H1 (cell line): ENCODE data around the gene SNX6.

Experiments used
- EP300 ChIP-seq, 2 experiments: IDR thresholded peaks; 1 replicate in 1 of 2; 2 replicates in 1 of 2; pipeline ENCODE4 v1.6.1; 2011 to 2012; ENCODE audit warnings: low read depth in 2 of 2, low read length in 2 of 2, mild to moderate bottlenecking in 2 of 2, borderline replicate concordance in 1 of 2, inconsistent platforms in 1 of 2, moderate library complexity in 1 of 2
- GABPA ChIP-seq: IDR thresholded peaks from 2 replicates; pipeline ENCODE4 v1.6.1; 2011; ENCODE audit warnings: mild to moderate bottlenecking, low read length, moderate library complexity, borderline replicate concordance; ENCODE audit not compliant: insufficient read depth
- GTF2F1 ChIP-seq: IDR thresholded peaks from 2 replicates; pipeline ENCODE4 v1.6.1; 2012; ENCODE audit warnings: low read depth, low read length, improper control_type of control experiment, borderline replicate concordance
- JUND ChIP-seq: IDR thresholded peaks from 2 replicates; pipeline ENCODE4 v1.6.1; 2011; ENCODE audit warnings: mild to moderate bottlenecking, improper control_type of control experiment, low read length
- POLR2A ChIP-seq, 2 experiments: IDR thresholded peaks; 1 replicate in 1 of 2; 2 replicates in 1 of 2; pipeline ENCODE4 v1.6.1; 2011; ENCODE audit warnings: low read depth in 2 of 2, low read length in 2 of 2, mild to moderate bottlenecking in 2 of 2; ENCODE audit errors: control extremely low read depth in 1 of 2
- RAD21 ChIP-seq, 2 experiments: IDR thresholded peaks in 1 of 2; conservative IDR thresholded peaks in 1 of 2; 2 replicates each; pipeline ENCODE4 v1.6.1; 2011; ENCODE audit warnings: low read depth in 2 of 2, low read length in 2 of 2, improper control_type of control experiment in 1 of 2, inconsistent platforms in 1 of 2, mild to moderate bottlenecking in 1 of 2, moderate library complexity in 1 of 2
- RXRA ChIP-seq: IDR thresholded peaks from 2 replicates; pipeline ENCODE4 v1.6.1; 2011; ENCODE audit warnings: low read depth, mild to moderate bottlenecking, low read length, moderate library complexity; ENCODE audit not compliant: insufficient read depth
- ZNF274 ChIP-seq: IDR thresholded peaks from 2 replicates; pipeline ENCODE4 v1.7.0; 2012; ENCODE audit warnings: low read length, borderline replicate concordance; ENCODE audit errors: extremely low read depth
- TF ChIP-seq, protein P1 (sequence below), 3 experiments: IDR thresholded peaks; 1 replicate in 2 of 3; 2 replicates in 1 of 3; pipeline versions ENCODE4 v1.5.1 to v1.6.1; 2011; ENCODE audit warnings: low read length in 3 of 3, mild to moderate bottlenecking in 3 of 3, inconsistent platforms in 2 of 3, low read depth in 1 of 3, moderate library complexity in 1 of 3; ENCODE audit not compliant: insufficient read depth in 1 of 3; ENCODE audit errors: control extremely low read depth in 1 of 3

DNA sequence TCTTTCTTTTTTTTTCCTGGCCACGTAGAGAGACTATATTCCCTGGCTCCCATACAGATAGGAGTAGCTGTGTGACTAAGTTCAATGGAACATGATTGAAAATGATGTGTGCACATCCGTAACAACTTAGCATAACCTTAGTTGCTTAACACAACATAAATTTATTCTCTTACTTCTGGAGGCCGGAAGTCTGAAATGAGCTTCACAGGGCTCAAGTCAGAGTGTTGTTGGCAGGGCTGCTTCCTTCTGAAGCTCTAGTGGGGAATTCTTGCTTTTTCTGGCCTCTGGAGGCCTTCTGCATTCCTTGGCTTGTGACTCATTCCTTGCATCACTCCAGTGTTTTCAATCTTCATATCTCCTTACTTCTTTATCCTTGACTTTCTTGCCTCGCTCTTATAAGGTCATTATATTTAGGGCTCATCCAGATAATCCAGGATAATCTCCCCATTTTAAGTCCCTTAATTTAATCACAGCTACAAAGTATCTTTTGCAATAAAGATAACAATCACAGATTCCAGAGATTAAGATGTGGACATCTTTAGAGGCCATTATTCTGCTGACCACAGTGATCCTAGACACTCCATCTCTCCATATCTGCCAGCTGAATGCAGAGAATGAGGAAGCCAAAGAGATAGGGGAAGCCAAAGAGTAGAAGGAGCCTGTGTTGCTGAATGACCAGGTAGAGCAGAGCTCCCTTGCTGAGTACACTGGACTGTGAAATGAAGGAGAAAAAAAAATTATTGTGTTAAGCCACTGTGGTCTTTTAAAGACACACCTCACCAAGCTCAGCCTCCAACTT is 21.0 kb upstream of the SNX6 start:
- no peak for TF ChIP-seq POLR2A (IDR thresholded peaks at IDR 0.05; ENCODE audit: control extremely low read depth in 1 of 2, low read depth in 2 of 2, low read length in 2 of 2)
- TF ChIP-seq GTF2F1: no peak
- no peak for TF ChIP-seq RXRA
- TF ChIP-seq, protein P1, sequence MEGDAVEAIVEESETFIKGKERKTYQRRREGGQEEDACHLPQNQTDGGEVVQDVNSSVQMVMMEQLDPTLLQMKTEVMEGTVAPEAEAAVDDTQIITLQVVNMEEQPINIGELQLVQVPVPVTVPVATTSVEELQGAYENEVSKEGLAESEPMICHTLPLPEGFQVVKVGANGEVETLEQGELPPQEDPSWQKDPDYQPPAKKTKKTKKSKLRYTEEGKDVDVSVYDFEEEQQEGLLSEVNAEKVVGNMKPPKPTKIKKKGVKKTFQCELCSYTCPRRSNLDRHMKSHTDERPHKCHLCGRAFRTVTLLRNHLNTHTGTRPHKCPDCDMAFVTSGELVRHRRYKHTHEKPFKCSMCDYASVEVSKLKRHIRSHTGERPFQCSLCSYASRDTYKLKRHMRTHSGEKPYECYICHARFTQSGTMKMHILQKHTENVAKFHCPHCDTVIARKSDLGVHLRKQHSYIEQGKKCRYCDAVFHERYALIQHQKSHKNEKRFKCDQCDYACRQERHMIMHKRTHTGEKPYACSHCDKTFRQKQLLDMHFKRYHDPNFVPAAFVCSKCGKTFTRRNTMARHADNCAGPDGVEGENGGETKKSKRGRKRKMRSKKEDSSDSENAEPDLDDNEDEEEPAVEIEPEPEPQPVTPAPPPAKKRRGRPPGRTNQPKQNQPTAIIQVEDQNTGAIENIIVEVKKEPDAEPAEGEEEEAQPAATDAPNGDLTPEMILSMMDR (IDR thresholded peaks at IDR 0.05; ENCODE audit: control extremely low read depth in 1 of 3, insufficient read depth in 1 of 3, low read depth in 1 of 3, low read length in 3 of 3): no peak
- no peak for TF ChIP-seq EP300 (IDR thresholded peaks at IDR 0.05; ENCODE audit: borderline replicate concordance in 1 of 2, low read depth in 2 of 2, low read length in 2 of 2)
- no peak for TF ChIP-seq GABPA
- no peak for TF ChIP-seq RAD21 (IDR thresholded peaks at IDR 0.05 in 1 of 2, conservative IDR thresholded peaks at IDR 0.05 in 1 of 2; ENCODE audit: low read depth in 2 of 2, low read length in 2 of 2)
- TF ChIP-seq ZNF274: no peak
- TF ChIP-seq JUND: no peak
